Activated CD8-positive, alpha-beta memory T cell treated with anti-CD3 and anti-CD28 coated beads, Interleukin-2, amount 10 ng/mL, durations not matched to agents 7 days and 5 days (primary cell): ENCODE data around the gene SLC39A11. TPM values are rescaled to one million over a fixed set of nuclear protein-coding genes. Genes with fewer than 3 reads are reported as not detected.

ENCODE experiments used
- ATAC-seq: fragments of 150-1000 bp; cut with Tn5 transposase; one replicate; pipeline ENCODE4 v1.10.0; 2021; ENCODE audit warnings: moderate library complexity
- CTCF ChIA-PET: fragments of 350-600 bp; sonication (Branson Sonifier 250); formaldehyde crosslinking; loops from one replicate; lab custom pipeline; 2021; ENCODE audit warnings: antibody characterized with exemption; lab: Charles Lee
- DNase-seq: peaks from one replicate; pipeline ENCODE4 v3.0.0-alpha.2; 2020
- H3K27ac Mint-ChIP-seq: one replicate; pipeline ENCODE4 v1.8.0; 2021; ENCODE audit warnings: mild to moderate bottlenecking, mixed read lengths
- H3K27me3 Mint-ChIP-seq: one replicate; pipeline ENCODE4 v1.8.0; 2021; ENCODE audit warnings: mixed read lengths
- H3K36me3 Mint-ChIP-seq: one replicate; pipeline ENCODE4 v1.8.0; 2021; ENCODE audit warnings: mild to moderate bottlenecking, mixed read lengths
- H3K4me1 Mint-ChIP-seq: one replicate; pipeline ENCODE4 v1.8.0; 2021; ENCODE audit warnings: mixed read lengths
- H3K4me3 Mint-ChIP-seq: one replicate; pipeline ENCODE4 v1.8.0; 2021; ENCODE audit warnings: mild to moderate bottlenecking, moderate library complexity, mixed read lengths
- H3K9me3 Mint-ChIP-seq: one replicate; pipeline ENCODE4 v1.8.0; 2022; ENCODE audit warnings: low read depth, mixed read lengths
- total RNA-seq, 2 experiments: library from RNA; stranded (reverse); gene quantifications; one replicate each; pipeline ENCODE4 v1.2.3, GENCODE V29; 2021

Gene SLC39A11
- total RNA-seq, 2 experiments from 2014 or later: 16.8 to 25.5 TPM

DNA sequence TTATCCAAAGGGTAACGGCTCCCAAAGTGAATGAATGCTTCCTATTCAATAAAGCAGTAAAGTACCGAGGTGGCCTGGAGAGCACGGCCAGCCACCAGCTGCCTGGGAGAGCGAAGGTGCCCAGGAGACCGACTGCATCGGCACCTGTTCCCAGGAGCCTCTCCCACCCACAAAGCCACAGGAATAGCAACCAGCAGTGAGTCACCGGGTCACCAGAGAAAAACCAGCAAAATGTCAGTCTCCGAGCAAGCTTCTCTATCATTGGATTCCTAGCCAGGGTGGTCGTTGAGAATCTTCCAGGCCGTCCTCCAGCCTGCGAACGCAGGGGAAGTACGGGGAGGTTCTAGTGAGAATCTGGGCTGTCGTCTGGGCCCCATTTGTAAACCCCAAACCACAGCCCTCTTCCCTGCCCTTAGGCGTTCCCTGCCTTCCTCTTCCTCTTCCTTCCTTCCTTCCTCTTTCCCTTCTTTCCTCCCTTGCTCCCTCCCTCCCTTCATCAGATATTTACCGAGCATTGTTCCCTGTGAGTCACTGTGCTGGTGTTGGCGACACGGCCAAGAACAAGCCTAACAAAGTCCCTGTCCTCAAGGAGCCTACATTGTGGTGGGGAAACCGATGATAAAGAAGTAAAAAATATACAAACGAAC lies 114.6 kb downstream of the SLC39A11 start:
- no peak for DNase-seq
- Mint-ChIP-seq H3K27me3 (no peaks in the 10 kb centered on the region), H3K27ac (no peak overlapping the region), H3K36me3 (no peaks in the 10 kb centered on the region), H3K4me3 (no peak overlapping the region), H3K9me3 (no peaks in the 10 kb centered on the region), H3K4me1 (peaks cover 7% of the 10 kb centered on the region)
- no peak for ATAC-seq
- CTCF ChIA-PET: interaction anchor here (2.1 kb wide), 1 partner anchor 8 kb away, joined by 7 read pairs; no protein-coding TSS in a partner anchor

DNA sequence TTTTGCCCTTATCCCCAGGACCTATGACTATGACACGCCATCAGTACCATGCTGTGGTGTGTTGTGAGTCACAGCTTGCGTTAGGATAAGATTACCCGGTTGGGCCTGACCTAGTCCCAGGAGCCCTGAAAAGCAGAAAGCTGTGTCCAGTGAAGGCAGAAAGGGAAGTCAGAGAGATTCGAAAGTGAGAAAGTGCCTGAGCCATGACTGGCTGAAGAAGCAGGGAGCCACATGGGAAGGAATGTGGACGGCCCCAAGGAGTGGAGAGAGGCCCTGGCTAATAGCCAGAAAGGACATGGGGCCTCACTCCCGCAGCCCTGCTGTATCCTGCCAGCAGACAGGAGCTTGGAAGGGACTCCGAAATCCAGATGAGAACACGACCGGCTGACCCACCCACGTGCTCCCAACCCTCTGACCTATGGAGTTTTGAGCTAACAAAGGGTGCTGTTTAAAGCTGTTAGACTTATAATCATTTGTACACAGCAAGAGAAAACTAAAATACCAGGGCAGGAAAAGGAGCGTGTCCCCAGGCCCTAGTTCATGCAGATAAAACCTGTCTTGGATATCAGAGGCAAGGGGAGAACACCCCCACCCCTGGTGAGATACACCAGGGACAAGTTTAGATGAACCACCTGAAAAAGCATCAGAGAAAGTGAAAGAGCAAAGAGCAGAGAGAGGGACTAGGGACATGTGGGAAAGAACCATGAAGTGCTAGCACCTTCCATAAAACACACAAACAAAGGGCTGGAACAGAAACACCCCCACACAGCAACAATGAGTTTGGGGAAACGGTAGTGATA lies 115.3 kb downstream of the SLC39A11 start:
- CTCF ChIA-PET: interaction anchor here (2.1 kb wide), 1 partner anchor 9 kb away, joined by 7 read pairs; no protein-coding TSS in a partner anchor
- ATAC-seq (no peak), DNase-seq (no peak)
- Mint-ChIP-seq H3K9me3 (no peaks in the 10 kb centered on the region), H3K36me3 (no peaks in the 10 kb centered on the region), H3K27me3 (no peaks in the 10 kb centered on the region), H3K4me1 (peaks cover 7% of the 10 kb centered on the region), H3K4me3 (no peak overlapping the region), H3K27ac (no peak overlapping the region)

DNA sequence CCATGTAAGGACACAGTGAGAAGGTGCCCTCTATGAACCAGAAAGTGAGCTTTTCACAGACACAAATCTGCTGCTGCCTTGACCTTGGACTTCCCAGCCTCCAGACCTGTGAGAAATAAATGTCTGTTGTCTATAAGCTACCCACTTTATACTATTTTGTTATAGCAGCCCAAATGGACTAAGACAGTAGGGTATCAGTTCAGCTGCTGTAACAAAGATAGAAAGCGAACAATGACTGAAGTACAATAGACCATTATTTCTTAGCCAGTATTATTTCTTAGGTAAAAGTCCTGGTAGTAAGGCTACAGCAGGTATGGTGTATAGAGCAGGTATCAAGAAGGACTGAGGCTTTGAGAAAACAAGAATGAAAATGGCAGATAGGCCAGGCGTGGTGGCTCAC lies 117.0 kb downstream of the SLC39A11 start:
- Mint-ChIP-seq H3K9me3 (no peaks in the 10 kb centered on the region), H3K27ac (no peak overlapping the region), H3K27me3 (no peaks in the 10 kb centered on the region), H3K4me1 (peaks cover 7% of the 10 kb centered on the region), H3K4me3 (no peak overlapping the region), H3K36me3 (no peaks in the 10 kb centered on the region)
- CTCF ChIA-PET: interaction anchor here (2.1 kb wide), 1 partner anchor 11 kb away, joined by 7 read pairs; no protein-coding TSS in a partner anchor
- ATAC-seq: no peak
- no peak for DNase-seq

DNA sequence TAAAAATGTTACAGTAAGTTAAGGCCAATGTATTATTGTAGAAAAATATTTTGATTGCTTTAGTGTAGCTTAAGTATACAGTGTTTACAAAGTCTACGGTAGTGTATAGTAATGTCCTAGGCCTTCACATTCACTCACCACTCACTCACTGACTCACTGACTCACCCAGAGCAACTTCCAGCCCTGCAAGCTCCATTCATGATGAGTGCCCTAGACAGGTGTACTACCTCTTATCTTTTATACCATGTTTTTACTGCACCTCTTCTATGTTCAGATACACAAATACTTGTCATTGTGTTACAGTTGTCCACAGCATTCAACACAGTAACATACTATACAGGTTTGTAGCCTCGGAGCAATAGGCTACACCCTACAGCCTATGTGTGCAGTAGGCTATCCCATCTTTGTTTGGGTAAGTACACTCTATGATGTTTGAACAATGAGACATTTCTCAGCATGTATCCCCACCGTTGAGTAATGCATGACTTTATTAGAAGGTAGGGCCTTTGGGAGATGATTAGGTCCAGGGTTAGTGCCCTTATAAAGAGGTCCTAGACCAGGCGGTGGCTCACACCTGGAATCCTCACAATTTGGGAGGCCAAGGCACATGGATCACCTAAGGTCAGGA lies 117.8 kb downstream of the SLC39A11 start:
- Mint-ChIP-seq H3K4me1 (peaks cover 7% of the 10 kb centered on the region), H3K27me3 (no peaks in the 10 kb centered on the region), H3K27ac (no peak overlapping the region), H3K36me3 (no peaks in the 10 kb centered on the region), H3K9me3 (no peaks in the 10 kb centered on the region), H3K4me3 (no peak overlapping the region)
- CTCF ChIA-PET: interaction anchor here (1.2 kb wide), 1 partner anchor 11 kb away, joined by 7 read pairs; no protein-coding TSS in a partner anchor
- DNase-seq (no peak), ATAC-seq (no peak)

DNA sequence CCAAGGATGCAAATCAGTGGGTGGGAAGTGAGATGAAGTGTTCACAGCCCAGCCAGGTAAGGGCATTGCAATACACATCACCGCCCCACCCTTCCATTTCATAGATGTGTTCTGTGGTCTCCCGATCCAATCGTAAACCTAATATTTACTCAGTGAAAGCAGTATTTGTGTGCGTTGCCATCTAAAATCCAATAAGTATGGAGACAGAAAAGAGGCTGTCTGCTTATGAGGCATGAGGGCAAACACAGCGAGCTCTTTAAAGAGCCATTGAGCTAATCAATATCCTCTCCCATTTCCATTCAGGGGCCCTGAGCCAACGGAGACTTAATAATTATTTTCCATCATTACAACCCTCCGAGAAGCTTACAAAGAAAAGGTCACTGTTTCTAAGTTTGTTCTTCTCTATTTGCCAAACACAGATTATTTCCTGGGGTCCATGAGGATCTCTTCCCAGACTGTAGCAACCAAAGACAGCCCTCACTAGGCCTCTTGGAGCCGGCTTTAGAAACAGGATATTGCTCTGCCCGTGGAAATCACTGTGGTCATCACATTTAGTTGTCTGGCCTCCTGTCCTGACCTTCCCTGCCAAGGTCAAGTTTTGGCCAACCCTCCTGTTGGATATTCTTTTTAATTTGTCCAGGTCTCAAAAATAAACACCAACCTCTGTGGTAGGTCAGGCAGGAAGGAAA lies 120.1 kb downstream of the SLC39A11 start:
- DNase-seq (no peak), ATAC-seq (no peak)
- peak overlapping the region; percentile 21 for H3K27ac Mint-ChIP-seq
- H3K4me3 Mint-ChIP-seq: no peak overlapping the region
- H3K27me3 Mint-ChIP-seq: no peaks in the 10 kb centered on the region
- no peaks in the 10 kb centered on the region for H3K9me3 Mint-ChIP-seq
- no peaks in the 10 kb centered on the region for H3K36me3 Mint-ChIP-seq
- H3K4me1 Mint-ChIP-seq: peaks cover 2% of the 10 kb centered on the region
- CTCF ChIA-PET: interaction anchor here (1.7 kb wide), 1 partner anchor 14 kb away, joined by 4 read pairs; no protein-coding TSS in a partner anchor

DNA sequence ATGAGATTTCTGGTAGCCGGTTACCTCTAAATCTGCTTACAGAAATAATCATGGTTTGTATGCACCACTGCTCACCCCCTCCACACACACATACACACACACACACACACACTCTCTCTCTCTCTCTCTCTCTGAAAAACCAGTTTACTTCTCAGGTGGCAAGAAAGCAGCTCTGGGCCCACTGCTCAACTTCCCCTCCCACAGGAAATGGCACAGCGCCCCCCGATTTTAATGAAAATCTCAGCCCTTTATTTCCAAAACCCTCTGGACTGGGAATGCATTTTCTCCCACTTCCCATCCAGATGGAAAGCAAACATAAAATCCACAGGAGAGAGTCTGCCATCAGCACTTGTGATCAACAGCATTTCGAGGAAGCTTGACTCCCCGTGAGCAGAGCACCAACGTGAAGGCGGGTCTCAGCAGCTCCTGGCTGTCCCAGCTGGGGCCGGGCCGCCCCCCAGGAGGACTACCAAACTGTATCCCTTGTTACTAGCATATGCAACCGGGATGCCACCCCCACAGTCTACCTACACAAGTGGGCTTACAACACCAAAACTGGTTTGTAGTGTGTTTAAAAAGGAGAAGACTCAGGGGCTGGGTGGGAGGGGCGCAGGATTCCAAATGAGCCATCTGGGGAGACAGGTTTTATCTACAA lies 121.1 kb downstream of the SLC39A11 start:
- no peak overlapping the region for H3K4me3 Mint-ChIP-seq
- ATAC-seq (no peak), DNase-seq (no peak)
- CTCF ChIA-PET: interaction anchor here (1.7 kb wide), 1 partner anchor 15 kb away, joined by 4 read pairs; no protein-coding TSS in a partner anchor
- no peak overlapping the region for H3K27ac Mint-ChIP-seq
- no peaks in the 10 kb centered on the region for H3K36me3 Mint-ChIP-seq
- H3K4me1 Mint-ChIP-seq: no peaks in the 10 kb centered on the region
- no peaks in the 10 kb centered on the region for H3K9me3 Mint-ChIP-seq
- no peaks in the 10 kb centered on the region for H3K27me3 Mint-ChIP-seq

DNA sequence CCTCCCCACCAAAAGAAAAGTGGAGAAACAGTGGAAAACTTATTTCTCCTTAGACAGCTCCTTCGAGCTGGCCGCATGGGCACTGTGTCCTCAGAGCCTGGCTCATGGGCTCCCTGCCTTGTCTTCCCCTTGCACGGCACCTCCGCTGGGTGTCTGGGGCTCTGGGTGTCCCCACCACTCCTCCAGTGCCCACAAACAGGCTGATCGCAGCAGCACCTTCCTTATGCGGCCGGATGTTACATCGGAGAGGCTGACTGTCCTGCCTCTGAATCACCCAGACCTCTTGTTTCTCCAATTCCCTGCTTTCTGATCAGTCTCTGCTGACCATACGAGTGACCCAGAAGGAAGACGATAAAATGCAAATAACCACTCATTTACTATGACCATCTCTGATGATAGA lies 121.7 kb downstream of the SLC39A11 start:
- Mint-ChIP-seq H3K36me3 (no peaks in the 10 kb centered on the region), H3K9me3 (no peaks in the 10 kb centered on the region), H3K4me3 (no peak overlapping the region), H3K27me3 (no peaks in the 10 kb centered on the region), H3K4me1 (no peaks in the 10 kb centered on the region), H3K27ac (no peak overlapping the region)
- CTCF ChIA-PET: interaction anchor here (1.0 kb wide), 1 partner anchor 15 kb away, joined by 3 read pairs; no protein-coding TSS in a partner anchor
- ATAC-seq (no peak), DNase-seq (no peak)

DNA sequence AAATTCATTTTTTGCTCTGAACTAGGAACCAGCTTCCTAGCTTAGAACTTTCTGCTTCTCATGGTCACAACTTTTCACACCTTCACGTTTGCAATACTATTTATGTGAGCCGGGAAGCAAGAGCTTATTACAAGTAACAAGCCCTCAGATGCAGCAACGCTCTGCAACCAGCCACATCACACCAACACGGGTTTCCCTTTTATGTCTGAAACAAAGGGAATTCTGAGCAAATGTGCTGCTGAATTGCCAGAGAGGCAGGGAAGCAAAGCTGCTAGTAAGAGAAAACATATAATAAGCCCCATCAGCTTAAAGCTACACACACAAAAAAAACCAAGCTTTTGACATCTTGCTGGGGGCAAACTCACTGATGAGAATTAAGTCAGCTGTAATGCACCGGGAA lies 122.2 kb downstream of the SLC39A11 start:
- Mint-ChIP-seq H3K4me3 (no peak overlapping the region), H3K4me1 (no peaks in the 10 kb centered on the region), H3K36me3 (no peaks in the 10 kb centered on the region), H3K27ac (no peak overlapping the region), H3K9me3 (no peaks in the 10 kb centered on the region), H3K27me3 (no peaks in the 10 kb centered on the region)
- CTCF ChIA-PET: interaction anchor here (1.0 kb wide), 1 partner anchor 16 kb away, joined by 3 read pairs; no protein-coding TSS in a partner anchor
- ATAC-seq: no peak
- DNase-seq: no peak

DNA sequence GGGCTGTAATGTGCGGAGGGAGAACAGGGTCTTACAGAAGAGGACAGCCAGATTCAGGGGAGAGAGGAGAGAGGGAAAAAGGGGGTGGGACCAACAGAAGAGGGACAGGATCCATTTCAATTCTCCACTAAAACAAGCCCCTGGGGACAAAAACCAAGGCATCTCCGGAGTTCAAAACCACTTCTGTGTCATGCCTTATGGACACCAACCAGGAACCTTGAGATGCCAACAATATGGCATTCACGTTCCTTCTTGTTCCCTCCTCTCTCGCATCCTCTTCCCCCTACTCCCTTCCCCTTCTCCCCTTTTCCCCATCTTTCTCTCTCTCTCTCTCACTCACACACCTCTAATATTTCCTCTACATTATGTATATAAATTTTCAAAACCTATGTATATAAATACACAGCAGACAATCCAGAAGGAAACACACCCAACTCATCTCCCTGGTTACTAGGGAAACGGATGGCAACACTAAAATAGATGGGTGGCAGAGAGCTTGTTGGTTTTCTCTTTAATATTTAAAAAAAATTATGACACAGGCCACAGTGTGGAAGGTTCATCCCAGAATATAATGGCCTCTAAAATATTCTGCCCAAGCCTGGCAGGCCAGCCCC lies 123.1 kb downstream of the SLC39A11 start:
- Mint-ChIP-seq H3K4me3 (no peak overlapping the region), H3K4me1 (no peaks in the 10 kb centered on the region), H3K9me3 (no peaks in the 10 kb centered on the region), H3K36me3 (no peaks in the 10 kb centered on the region), H3K27ac (no peak overlapping the region), H3K27me3 (no peaks in the 10 kb centered on the region)
- no peak for DNase-seq
- CTCF ChIA-PET: interaction anchor here (1.0 kb wide), 1 partner anchor 17 kb away, joined by 3 read pairs; no protein-coding TSS in a partner anchor
- ATAC-seq: no peak

DNA sequence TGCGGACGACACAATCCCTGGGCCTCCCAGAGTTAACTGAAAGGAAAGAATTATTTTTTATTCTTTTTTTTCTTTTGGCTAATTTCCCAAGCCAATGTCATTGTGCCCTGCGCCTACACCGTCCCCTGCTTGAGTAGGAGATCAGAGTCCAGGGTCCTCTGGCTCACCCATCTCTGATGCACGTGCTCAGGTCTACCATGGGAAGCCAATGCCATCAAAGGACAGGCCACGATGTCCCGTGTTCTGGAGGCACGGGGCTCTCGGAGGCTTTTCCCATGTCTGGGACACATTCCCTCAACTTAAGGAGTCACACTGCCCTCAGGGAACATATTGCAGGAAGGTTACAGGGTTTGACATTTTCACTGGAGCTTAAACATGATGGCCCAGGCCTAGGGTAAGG lies 123.7 kb downstream of the SLC39A11 start:
- CTCF ChIA-PET: no interaction called here

DNA sequence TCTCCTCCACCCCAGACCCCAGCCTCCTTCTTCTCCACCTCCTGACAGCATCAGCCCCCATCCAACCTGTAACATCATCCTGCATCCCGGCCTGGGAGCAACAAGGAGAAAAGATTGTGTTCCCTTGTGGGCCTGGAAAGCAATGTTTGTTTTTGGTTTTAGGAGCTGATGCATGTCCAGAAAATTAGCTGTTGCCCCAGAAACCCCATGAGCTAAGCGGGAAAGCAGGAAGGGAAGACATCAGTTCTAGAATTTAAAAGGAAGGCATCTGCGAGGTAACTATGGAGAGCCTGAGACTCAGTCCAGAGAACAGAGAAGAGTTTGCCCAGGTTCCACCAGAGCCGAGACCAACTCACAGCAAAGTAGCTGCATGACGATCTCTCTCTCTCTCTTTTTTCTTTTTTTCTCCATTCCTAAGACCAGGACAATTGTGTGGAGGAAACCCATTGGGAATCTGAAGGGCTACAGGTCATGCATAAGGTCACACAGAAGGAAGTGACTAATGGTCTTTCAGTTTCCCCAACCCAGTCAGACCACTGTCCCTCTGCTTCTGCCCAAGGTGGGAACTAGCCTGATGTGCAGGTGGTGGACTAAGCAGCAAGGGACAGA lies 124.4 kb downstream of the SLC39A11 start:
- DNase-seq: no peak

More for the DNA sequence above, 123.7 kb downstream of the SLC39A11 start:
- Mint-ChIP-seq H3K27me3 (no peaks in the 10 kb centered on the region), H3K9me3 (no peaks in the 10 kb centered on the region), H3K27ac (no peak overlapping the region), H3K36me3 (no peaks in the 10 kb centered on the region), H3K4me3 (no peak overlapping the region), H3K4me1 (no peaks in the 10 kb centered on the region)
- DNase-seq (no peak), ATAC-seq (no peak)

More for the DNA sequence above, 124.4 kb downstream of the SLC39A11 start:
- CTCF ChIA-PET: no interaction called here
- Mint-ChIP-seq H3K4me3 (no peak overlapping the region), H3K27me3 (no peaks in the 10 kb centered on the region), H3K9me3 (no peaks in the 10 kb centered on the region), H3K4me1 (no peaks in the 10 kb centered on the region), H3K27ac (no peak overlapping the region), H3K36me3 (no peaks in the 10 kb centered on the region)
- no peak for ATAC-seq
